ENCODE results near the gene SLC9A9. TPM values are rescaled to one million over a fixed set of nuclear protein-coding genes. Genes with fewer than 3 reads are reported as not detected.

The SLC9A9 gene
- total RNA-seq, 6 experiments from 2014 or later: 0.10 to 0.55 (median 0.33) TPM; not detected in 2

DNA sequence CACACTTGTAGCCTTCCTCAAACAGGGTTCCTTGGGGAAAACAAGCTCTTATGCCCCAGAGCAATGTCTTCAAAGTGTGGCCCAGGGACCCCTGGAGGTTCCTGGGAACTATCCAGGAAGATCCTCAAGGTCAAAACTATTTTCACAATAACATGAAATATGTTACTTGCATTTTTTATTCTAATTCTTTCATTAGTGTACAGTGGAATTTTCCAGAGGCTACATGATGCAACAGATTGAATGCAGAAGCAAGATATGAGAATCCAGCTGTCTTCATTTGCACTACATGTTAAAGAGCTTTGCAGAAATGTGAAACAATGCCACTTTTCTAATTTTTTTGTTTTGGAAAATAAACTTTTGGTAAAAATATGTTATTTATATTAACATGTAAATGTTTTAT lies 190.9 kb downstream of the SLC9A9 start:
- Mint-ChIP-seq H3K36me3 (ENCODE audit: low read depth) (no peaks in the 10 kb centered on the region), H3K4me3 (no peak overlapping the region), H3K9me3 (peaks cover 11% of the 10 kb centered on the region), H3K27ac (no peak overlapping the region), H3K27me3 (ENCODE audit: insufficient read depth) (peaks cover 1% of the 10 kb centered on the region; the same call in 1 of the 2 replicates), H3K4me1 (ENCODE audit: low read depth) (no peaks in the 10 kb centered on the region)
- DNase-seq: no peak
- no peak for TF ChIP-seq CTCF (IDR thresholded peaks at IDR 0.05)

GRCh38 chr3:143654906-143655305 lies 193.4 kb downstream of the SLC9A9 start:
- no peak for TF ChIP-seq CTCF (IDR thresholded peaks at IDR 0.05)
- no peak for DNase-seq
- Mint-ChIP-seq H3K27me3 (ENCODE audit: insufficient read depth) (peaks cover 1% of the 10 kb centered on the region; the same call in 1 of the 2 replicates), H3K36me3 (ENCODE audit: low read depth) (no peaks in the 10 kb centered on the region), H3K4me3 (no peak overlapping the region), H3K9me3 (peaks cover 6% of the 10 kb centered on the region; the same call in 1 of the 2 replicates), H3K27ac (no peak overlapping the region), H3K4me1 (ENCODE audit: low read depth) (no peaks in the 10 kb centered on the region)

DNA sequence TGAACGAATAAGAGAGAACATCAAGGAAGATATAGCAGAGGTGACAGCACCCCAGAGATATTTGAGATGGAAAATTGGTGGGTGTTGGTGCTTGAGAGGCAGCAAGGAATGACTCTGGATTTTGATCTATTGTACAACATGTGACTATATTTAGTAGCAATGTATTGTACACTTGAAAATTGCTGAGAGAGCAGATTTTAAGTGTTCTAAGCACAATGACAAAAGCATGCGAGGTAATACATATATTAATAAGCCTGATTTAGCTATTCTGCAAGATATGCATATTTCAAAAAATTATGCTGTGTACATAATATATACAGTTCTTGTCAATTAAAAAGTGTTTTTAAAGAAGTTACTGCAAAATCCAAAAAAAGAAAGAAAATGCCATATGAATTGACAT lies 194.3 kb downstream of the SLC9A9 start:
- H3K27ac Mint-ChIP-seq: no peak overlapping the region
- H3K27me3 Mint-ChIP-seq (ENCODE audit: insufficient read depth): peaks cover 1% of the 10 kb centered on the region; the same call in 1 of the 2 replicates
- no peak for TF ChIP-seq CTCF (IDR thresholded peaks at IDR 0.05)

GRCh38 chr3:143653493-143653892 lies 194.8 kb downstream of the SLC9A9 start:
- Mint-ChIP-seq H3K9me3 (peaks cover 1% of the 10 kb centered on the region; the same call in 1 of the 2 replicates), H3K27ac (no peak overlapping the region), H3K4me3 (no peak overlapping the region), H3K36me3 (ENCODE audit: low read depth) (no peaks in the 10 kb centered on the region), H3K4me1 (ENCODE audit: low read depth) (no peaks in the 10 kb centered on the region), H3K27me3 (ENCODE audit: insufficient read depth) (peaks cover 1% of the 10 kb centered on the region; the same call in 1 of the 2 replicates)
- no peak for DNase-seq
- TF ChIP-seq CTCF (IDR thresholded peaks at IDR 0.05): no peak

More for the DNA sequence above, 194.3 kb downstream of the SLC9A9 start:
- H3K4me1 Mint-ChIP-seq (ENCODE audit: low read depth): no peaks in the 10 kb centered on the region
- no peaks in the 10 kb centered on the region for H3K36me3 Mint-ChIP-seq (ENCODE audit: low read depth)
- no peak overlapping the region for H3K4me3 Mint-ChIP-seq
- H3K9me3 Mint-ChIP-seq: peaks cover 6% of the 10 kb centered on the region; the same call in 1 of the 2 replicates
- no peak for DNase-seq

GRCh38 chr3:143652118-143652517 lies 196.2 kb downstream of the SLC9A9 start:
- no peaks in the 10 kb centered on the region for H3K4me1 Mint-ChIP-seq (ENCODE audit: low read depth)
- no peak overlapping the region for H3K4me3 Mint-ChIP-seq

More at GRCh38 chr3:143652118-143652517, 196.2 kb downstream of the SLC9A9 start:
- Mint-ChIP-seq H3K9me3 (no peaks in the 10 kb centered on the region; the same call in 1 of the 2 replicates), H3K36me3 (ENCODE audit: low read depth) (no peaks in the 10 kb centered on the region), H3K27ac (no peak overlapping the region), H3K27me3 (ENCODE audit: insufficient read depth) (peaks cover 1% of the 10 kb centered on the region; the same call in 1 of the 2 replicates)
- DNase-seq: no peak
- TF ChIP-seq CTCF (IDR thresholded peaks at IDR 0.05): no peak
